Measurements from ENCODE around the gene ABO. TPM values are rescaled to one million over a fixed set of nuclear protein-coding genes. Genes with fewer than 3 reads are reported as not detected.

The ABO gene
- total RNA-seq, 6 donors from 2014 or later = 7.6 to 84.9 (median 35.4) TPM

DNA sequence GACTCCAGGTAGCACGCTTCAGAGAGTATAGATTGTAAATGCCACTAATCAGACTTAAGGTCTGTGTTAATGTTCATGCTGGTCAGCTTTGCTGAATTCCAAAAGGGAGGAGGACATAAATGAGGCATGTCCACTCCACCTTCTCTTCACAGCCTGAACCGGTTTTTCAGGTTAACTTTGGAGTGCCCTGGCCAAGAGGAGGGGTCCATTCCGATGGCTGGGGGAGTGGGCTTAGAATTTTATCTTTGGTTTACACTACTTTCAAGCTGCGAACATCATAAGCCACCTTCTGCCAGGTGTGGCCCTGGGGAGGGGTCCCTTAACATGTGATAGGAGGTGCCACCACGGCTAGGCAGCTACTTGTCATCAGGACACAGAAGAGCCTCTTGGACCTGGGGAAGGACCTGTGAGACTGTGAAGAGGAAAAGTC, 24.2 kb downstream of the ABO start:
- ATAC-seq (ENCODE audit: low FRiP score in 2 of 2) = no peak
- H3K4me3 ChIP-seq = no peak overlapping the region

GRCh38 chr9:133249337-133249736, 25.7 kb downstream of the ABO start:
- H3K27ac ChIP-seq = peak overlapping the region in 2 of 4 donors; percentile 84 to 85
- DNase-seq (no peak), ATAC-seq (ENCODE audit: low FRiP score in 2 of 2) (no peak)
- peaks cover 9 to 25% (median 17%) of the 10 kb centered on the region in 4 donors for H3K4me1 ChIP-seq
- no peak for TF ChIP-seq EP300 (IDR thresholded peaks at IDR 0.05)
- TF ChIP-seq, protein P1, sequence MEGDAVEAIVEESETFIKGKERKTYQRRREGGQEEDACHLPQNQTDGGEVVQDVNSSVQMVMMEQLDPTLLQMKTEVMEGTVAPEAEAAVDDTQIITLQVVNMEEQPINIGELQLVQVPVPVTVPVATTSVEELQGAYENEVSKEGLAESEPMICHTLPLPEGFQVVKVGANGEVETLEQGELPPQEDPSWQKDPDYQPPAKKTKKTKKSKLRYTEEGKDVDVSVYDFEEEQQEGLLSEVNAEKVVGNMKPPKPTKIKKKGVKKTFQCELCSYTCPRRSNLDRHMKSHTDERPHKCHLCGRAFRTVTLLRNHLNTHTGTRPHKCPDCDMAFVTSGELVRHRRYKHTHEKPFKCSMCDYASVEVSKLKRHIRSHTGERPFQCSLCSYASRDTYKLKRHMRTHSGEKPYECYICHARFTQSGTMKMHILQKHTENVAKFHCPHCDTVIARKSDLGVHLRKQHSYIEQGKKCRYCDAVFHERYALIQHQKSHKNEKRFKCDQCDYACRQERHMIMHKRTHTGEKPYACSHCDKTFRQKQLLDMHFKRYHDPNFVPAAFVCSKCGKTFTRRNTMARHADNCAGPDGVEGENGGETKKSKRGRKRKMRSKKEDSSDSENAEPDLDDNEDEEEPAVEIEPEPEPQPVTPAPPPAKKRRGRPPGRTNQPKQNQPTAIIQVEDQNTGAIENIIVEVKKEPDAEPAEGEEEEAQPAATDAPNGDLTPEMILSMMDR (IDR thresholded peaks at IDR 0.05) = no peak
- TF ChIP-seq POLR2A (IDR thresholded peaks at IDR 0.05) = no peak
- TF ChIP-seq POLR2AphosphoS5 (IDR thresholded peaks at IDR 0.05) = no peak
- H3K9me3 ChIP-seq = no peaks in the 10 kb centered on the region
- H3K27me3 ChIP-seq = no peaks in the 10 kb centered on the region
- H3K4me3 ChIP-seq = no peak overlapping the region
- H3K36me3 ChIP-seq = no peaks in the 10 kb centered on the region
- WGBS, 2 donors = 82 to 94% methylated on average over 1 of the region's 1 CpG

More for the DNA sequence above, 24.2 kb downstream of the ABO start:
- H3K27me3 ChIP-seq = no peaks in the 10 kb centered on the region
- H3K36me3 ChIP-seq = no peaks in the 10 kb centered on the region
- DNase-seq = peak in 1 of 2 donors; percentile 58
- 55 to 64% methylated on average over 5 of the region's 5 CpGs for WGBS, 2 donors
- peaks cover 9 to 25% (median 16%) of the 10 kb centered on the region in 4 donors for H3K4me1 ChIP-seq
- peak overlapping the region; percentile 71 to 85 (median 80) for H3K27ac ChIP-seq
- H3K9me3 ChIP-seq = no peaks in the 10 kb centered on the region
- TF ChIP-seq POLR2A (IDR thresholded peaks at IDR 0.05) = peak in 1 of 4 donors; percentile 37
- TF ChIP-seq EP300 (IDR thresholded peaks at IDR 0.05) = peak in 2 of 4 donors; percentile 8 to 67
- TF ChIP-seq POLR2AphosphoS5 (IDR thresholded peaks at IDR 0.05) = peak in 1 of 2 donors; percentile 42
- TF ChIP-seq, protein P1 (IDR thresholded peaks at IDR 0.05) = no peak

- WGBS, 2 donors = 71 to 80% methylated on average over 8 of the region's 8 CpGs
- no peaks in the 10 kb centered on the region for H3K27me3 ChIP-seq
- no peaks in the 10 kb centered on the region for H3K36me3 ChIP-seq
- ATAC-seq (ENCODE audit: low FRiP score in 2 of 2) (no peak), DNase-seq (no peak)
- TF ChIP-seq POLR2AphosphoS5 (IDR thresholded peaks at IDR 0.05) (no peak), POLR2A (IDR thresholded peaks at IDR 0.05) (no peak), EP300 (IDR thresholded peaks at IDR 0.05) (no peak)
- TF ChIP-seq, protein P1 (IDR thresholded peaks at IDR 0.05) = no peak
- H3K4me1 ChIP-seq = peaks cover 9 to 25% (median 17%) of the 10 kb centered on the region in 4 donors
- H3K4me3 ChIP-seq = no peak overlapping the region
- peak overlapping the region in 1 of 4 donors; percentile 33 for H3K27ac ChIP-seq
- H3K9me3 ChIP-seq = no peaks in the 10 kb centered on the region
These were observed 26.2 kb downstream of the ABO start for GRCh38 chr9:133248726-133249295.

- no peak for TF ChIP-seq POLR2AphosphoS5 (IDR thresholded peaks at IDR 0.05)
- TF ChIP-seq EP300 (IDR thresholded peaks at IDR 0.05) = no peak
- 79% methylated on average over 5 of the region's 6 CpGs; no CpG with 5 or more reads in 1 of the 2 donors for WGBS, 2 donors
- no peak overlapping the region for H3K4me3 ChIP-seq
- H3K9me3 ChIP-seq = no peaks in the 10 kb centered on the region
- no peaks in the 10 kb centered on the region for H3K36me3 ChIP-seq
- H3K27me3 ChIP-seq = no peaks in the 10 kb centered on the region
- DNase-seq = peak in 1 of 2 donors; percentile 36
- no peak overlapping the region for H3K27ac ChIP-seq
- ATAC-seq (ENCODE audit: low FRiP score in 2 of 2) = no peak
- peaks cover 3 to 18% (median 11%) of the 10 kb centered on the region in 4 donors for H3K4me1 ChIP-seq
These were observed 27.4 kb downstream of the ABO start for GRCh38 chr9:133247632-133248031.

DNA sequence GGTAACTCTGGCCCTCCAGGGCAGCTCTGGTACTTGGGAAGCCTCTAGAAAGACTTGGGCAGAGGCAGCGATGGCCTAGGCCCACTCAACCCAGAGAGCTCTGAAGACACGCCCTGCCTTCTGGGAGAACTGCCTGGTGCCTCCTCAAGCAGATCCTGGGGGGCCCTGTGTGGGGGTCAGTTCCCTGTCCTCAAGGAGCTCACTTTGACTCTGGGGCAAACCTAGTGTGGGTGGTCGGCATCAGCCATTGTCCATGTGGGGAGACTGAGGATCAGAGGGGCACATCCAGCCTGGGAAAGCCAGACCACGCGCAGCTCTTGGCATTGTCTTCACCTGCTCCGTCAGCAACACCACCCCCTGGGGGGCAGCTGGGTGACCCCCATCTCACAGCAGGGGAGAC, 28.0 kb downstream of the ABO start:
- no peak overlapping the region for H3K4me3 ChIP-seq
- no peaks in the 10 kb centered on the region for H3K36me3 ChIP-seq
- peaks cover 0 to 14% (median 8%) of the 10 kb centered on the region in 4 donors for H3K4me1 ChIP-seq
- H3K27ac ChIP-seq = peak overlapping the region in 1 of 4 donors; percentile 33
- H3K27me3 ChIP-seq = no peaks in the 10 kb centered on the region
- TF ChIP-seq, protein P1 (IDR thresholded peaks at IDR 0.05) = no peak
- TF ChIP-seq POLR2A (IDR thresholded peaks at IDR 0.05) = no peak
- no peak for TF ChIP-seq POLR2AphosphoS5 (IDR thresholded peaks at IDR 0.05)
- TF ChIP-seq EP300 (IDR thresholded peaks at IDR 0.05) = no peak
- 94% methylated on average over 5 of the region's 6 CpGs; no CpG with 5 or more reads in 1 of the 2 donors for WGBS, 2 donors
- no peaks in the 10 kb centered on the region for H3K9me3 ChIP-seq
- DNase-seq (no peak), ATAC-seq (ENCODE audit: low FRiP score in 2 of 2) (peak in 1 of 2 donors; percentile 27)
